ENCODE measurements around the gene TRIM41.

The TRIM41 gene

DNA sequence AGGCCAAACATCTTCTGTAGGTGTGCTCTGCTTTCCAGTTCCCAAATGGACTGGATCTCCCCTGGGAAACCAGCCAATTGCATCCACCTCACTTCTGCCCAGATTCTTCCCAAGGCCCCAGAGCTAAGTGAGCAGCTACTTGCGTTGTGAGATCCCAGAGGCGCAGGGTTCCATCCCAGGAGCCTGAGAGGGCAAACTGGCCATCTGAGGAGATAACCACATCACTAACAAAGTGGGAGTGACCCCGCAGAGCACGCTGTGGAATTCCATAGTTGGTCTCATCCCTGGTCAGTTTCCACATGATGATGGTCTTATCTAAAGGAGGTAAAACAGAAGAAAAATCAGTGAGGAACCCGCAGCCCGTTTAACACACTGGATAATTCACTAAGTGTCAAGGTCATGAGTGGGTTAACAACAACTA lies 19.0 kb downstream of the TRIM41 start:
- TF ChIP-seq MAX (IDR thresholded peaks at IDR 0.05; ENCODE audit: low read depth, low read length) (no peak), MYC (IDR thresholded peaks at IDR 0.05; ENCODE audit: low read depth, low read length) (peak; percentile 6; the same call in 1 of the 2 replicates), CTCF (IDR thresholded peaks at IDR 0.05; ENCODE audit: low read depth, low read length) (no peak), POLR2A (IDR thresholded peaks at IDR 0.05; ENCODE audit: extremely low read depth, insufficient read length) (no peak)
- no peak for DNase-seq (ENCODE audit: low read depth)

DNA sequence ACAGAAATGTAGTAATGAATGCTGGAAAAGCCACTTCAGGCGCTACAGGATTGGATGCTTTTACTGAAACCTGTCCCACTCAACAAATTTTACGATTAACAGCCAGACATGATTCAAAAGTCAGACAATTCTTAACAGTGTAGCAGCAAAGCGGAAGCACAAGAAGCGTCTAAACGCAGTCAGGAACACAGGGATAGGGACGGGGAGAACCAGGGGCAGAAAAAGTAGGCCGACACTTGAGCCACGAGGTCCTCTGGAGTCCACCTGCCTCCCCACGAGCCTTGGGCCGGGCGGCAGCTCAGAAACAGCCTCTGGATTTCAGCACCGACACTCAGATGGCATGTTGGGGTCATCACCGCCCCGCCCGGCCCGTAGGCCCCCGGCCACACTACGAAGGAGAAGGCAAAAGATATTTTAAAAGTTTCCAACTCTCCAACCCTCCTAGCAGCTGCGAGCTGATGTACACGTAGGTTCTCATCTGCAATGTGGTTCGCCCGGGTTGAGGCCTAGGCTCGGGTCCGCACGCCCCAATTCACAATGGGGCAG lies 20.0 kb downstream of the TRIM41 start:
- DNase-seq (ENCODE audit: low read depth) = peak; percentile 40
- TF ChIP-seq MAX (IDR thresholded peaks at IDR 0.05; ENCODE audit: low read depth, low read length) = no peak
- no peak for TF ChIP-seq CTCF (IDR thresholded peaks at IDR 0.05; ENCODE audit: low read depth, low read length)
- TF ChIP-seq POLR2A (IDR thresholded peaks at IDR 0.05; ENCODE audit: extremely low read depth, insufficient read length) = no peak
- no peak; the same call in 1 of the 2 replicates for TF ChIP-seq MYC (IDR thresholded peaks at IDR 0.05; ENCODE audit: low read depth, low read length)
- peak overlapping the region; percentile 97 for H3K4me3 ChIP-seq (ENCODE audit: low read depth, low read length)

More for the DNA sequence above, 19.0 kb downstream of the TRIM41 start:
- H3K4me3 ChIP-seq (ENCODE audit: low read depth, low read length) = peak overlapping the region; percentile 97

GRCh38 chr5:181243564-181244343 lies 20.7 kb downstream of the TRIM41 start, which contains the start of gene RACK1:
TSS of gene RACK1 (minus strand) at chr5:181243906. CDS start at chr5:181243800, 106 bp downstream.
- DNase-seq (ENCODE audit: low read depth) = peak; percentile 93
- peak within 1 kb of the TSS; percentile 97 for H3K4me3 ChIP-seq (ENCODE audit: low read depth, low read length)
- TF ChIP-seq CTCF (IDR thresholded peaks at IDR 0.05; ENCODE audit: low read depth, low read length) = no peak
- peak; percentile 79 for TF ChIP-seq MYC (IDR thresholded peaks at IDR 0.05; ENCODE audit: low read depth, low read length)
- peak; percentile 69 for TF ChIP-seq MAX (IDR thresholded peaks at IDR 0.05; ENCODE audit: low read depth, low read length)
- TF ChIP-seq POLR2A (IDR thresholded peaks at IDR 0.05; ENCODE audit: extremely low read depth, insufficient read length) = peak; percentile 98

- DNase-seq (ENCODE audit: low read depth) = no peak
- peak overlapping the region; percentile 86 for H3K4me3 ChIP-seq (ENCODE audit: low read depth, low read length)
- no peak for TF ChIP-seq MAX (IDR thresholded peaks at IDR 0.05; ENCODE audit: low read depth, low read length)
- TF ChIP-seq CTCF (IDR thresholded peaks at IDR 0.05; ENCODE audit: low read depth, low read length) = no peak
- TF ChIP-seq POLR2A (IDR thresholded peaks at IDR 0.05; ENCODE audit: extremely low read depth, insufficient read length) = no peak
- no peak for TF ChIP-seq MYC (IDR thresholded peaks at IDR 0.05; ENCODE audit: low read depth, low read length)
Observed at GRCh38 chr5:181245427-181246275, 22.6 kb downstream of the TRIM41 start.

DNA sequence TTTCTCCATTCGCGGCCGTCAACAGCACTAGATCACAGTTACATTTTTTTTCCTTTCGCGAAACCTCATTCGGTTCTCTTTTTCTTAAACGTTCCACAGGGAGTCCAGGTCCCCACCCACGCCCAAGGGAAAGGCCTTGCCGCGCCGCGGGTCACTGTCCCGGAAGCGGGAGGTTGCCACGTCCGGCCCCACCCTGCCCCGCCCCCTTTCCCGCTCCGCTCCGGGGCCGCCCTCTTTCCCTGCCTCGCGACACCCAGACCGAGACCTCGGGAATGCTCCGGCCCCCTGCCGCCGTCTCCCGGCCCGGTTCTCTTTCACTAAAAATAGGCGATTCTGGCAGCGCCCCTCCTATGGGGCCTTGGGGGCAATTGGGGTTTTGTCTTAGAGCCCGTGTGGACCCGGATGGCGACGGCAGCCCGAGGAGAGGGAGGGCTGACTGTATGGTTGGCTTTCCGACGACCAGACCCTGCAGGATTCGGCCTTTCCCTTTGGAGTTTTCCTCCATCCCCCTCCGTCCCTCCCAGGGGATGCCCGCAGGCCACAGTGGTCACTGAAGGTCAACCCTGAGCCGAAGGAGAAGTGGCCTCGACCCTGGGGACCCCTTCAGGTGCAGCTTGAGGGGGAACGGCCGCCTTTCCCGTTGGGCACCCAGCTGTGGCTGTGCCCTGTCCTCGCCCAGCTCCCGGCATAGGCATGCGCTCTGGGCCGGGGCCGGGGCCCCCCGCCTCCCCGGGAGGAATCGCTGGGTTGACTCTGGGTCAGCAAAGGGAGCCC lies 23.4 kb downstream of the TRIM41 start:
- H3K4me3 ChIP-seq (ENCODE audit: low read depth, low read length) = peak overlapping the region; percentile 86
- DNase-seq (ENCODE audit: low read depth) = peak; percentile 91
- TF ChIP-seq MAX (IDR thresholded peaks at IDR 0.05; ENCODE audit: low read depth, low read length) (peak; percentile 27; the same call in 1 of the 2 replicates), CTCF (IDR thresholded peaks at IDR 0.05; ENCODE audit: low read depth, low read length) (no peak), MYC (IDR thresholded peaks at IDR 0.05; ENCODE audit: low read depth, low read length) (peak; percentile 62), POLR2A (IDR thresholded peaks at IDR 0.05; ENCODE audit: extremely low read depth, insufficient read length) (peak; percentile 70)

All from NB4 (cell line).